ENCODE measurements around the gene NAA10. TPM values are rescaled to one million over a fixed set of nuclear protein-coding genes. Genes with fewer than 3 reads are reported as not detected.
"Not testable (repeated sequence)": the region's sequence is repeated elsewhere in the genome, so short reads cannot be mapped to it uniquely, and the experiment has no call there.

NAA10 gene
- 100 to 1,000 TPM in 1 of 4 donors, 10 to 100 TPM in 3; 85.7 to 101 (median 90.7) TPM for total RNA-seq

- ATAC-seq (ENCODE audit: low FRiP score) (peak; percentile 96), DNase-seq (ENCODE audit: low spot score) (no peak)
- no peak for TF ChIP-seq CTCF (IDR thresholded peaks at IDR 0.05)
Observed at GRCh38 chrX:153934762-153935325, at the start of gene NAA10. Gene NAA10 (minus strand): TSS chrX:153935037. CDS start chrX:153934904, 133 bp downstream.

- no peak for ATAC-seq (ENCODE audit: low FRiP score)
- no peak for DNase-seq (ENCODE audit: low spot score)
- no peak for TF ChIP-seq CTCF (IDR thresholded peaks at IDR 0.05)
Observed at GRCh38 chrX:153983321-153983801, 48.5 kb upstream of the NAA10 start.

GRCh38 chrX:153981771-153982533, 47.1 kb upstream of the NAA10 start:
- TF ChIP-seq CTCF (IDR thresholded peaks at IDR 0.05): no peak
- no peak for DNase-seq (ENCODE audit: low spot score)
- ATAC-seq (ENCODE audit: low FRiP score): no peak

- TF ChIP-seq CTCF (IDR thresholded peaks at IDR 0.05): no peak
- ATAC-seq (ENCODE audit: low FRiP score): no peak
- no peak for DNase-seq (ENCODE audit: low spot score)
Observed at GRCh38 chrX:153981231-153981630, 46.4 kb upstream of the NAA10 start.

GRCh38 chrX:153980394-153980793, 45.6 kb upstream of the NAA10 start:
- ATAC-seq (ENCODE audit: low FRiP score): peak; percentile 9
- DNase-seq (ENCODE audit: low spot score): not testable (repeated sequence)

- no peak for DNase-seq (ENCODE audit: low spot score)
- no peak for TF ChIP-seq CTCF (IDR thresholded peaks at IDR 0.05)
- no peak for ATAC-seq (ENCODE audit: low FRiP score)
Observed at GRCh38 chrX:153974726-153975286, 40.0 kb upstream of the NAA10 start.

- no peak for TF ChIP-seq CTCF (IDR thresholded peaks at IDR 0.05)
- no peak for ATAC-seq (ENCODE audit: low FRiP score)
- DNase-seq (ENCODE audit: low spot score): no peak
Observed at GRCh38 chrX:153974003-153974725, 39.3 kb upstream of the NAA10 start.
